GM18519 (cell line): Measurements from ENCODE around the gene AUTS2.
"Not testable (repeated sequence)": the region's sequence is repeated elsewhere in the genome, so short reads cannot be mapped to it uniquely, and the experiment has no call there.

ENCODE experiments used
- ATAC-seq: cut with Tn5 transposase; IDR thresholded peaks from one replicate; pipeline ENCODE4 v1.9.1; 2021; ENCODE audit warnings: mild to moderate bottlenecking, moderate library complexity; ENCODE audit not compliant: unreplicated experiment, low FRiP score

The AUTS2 gene

DNA sequence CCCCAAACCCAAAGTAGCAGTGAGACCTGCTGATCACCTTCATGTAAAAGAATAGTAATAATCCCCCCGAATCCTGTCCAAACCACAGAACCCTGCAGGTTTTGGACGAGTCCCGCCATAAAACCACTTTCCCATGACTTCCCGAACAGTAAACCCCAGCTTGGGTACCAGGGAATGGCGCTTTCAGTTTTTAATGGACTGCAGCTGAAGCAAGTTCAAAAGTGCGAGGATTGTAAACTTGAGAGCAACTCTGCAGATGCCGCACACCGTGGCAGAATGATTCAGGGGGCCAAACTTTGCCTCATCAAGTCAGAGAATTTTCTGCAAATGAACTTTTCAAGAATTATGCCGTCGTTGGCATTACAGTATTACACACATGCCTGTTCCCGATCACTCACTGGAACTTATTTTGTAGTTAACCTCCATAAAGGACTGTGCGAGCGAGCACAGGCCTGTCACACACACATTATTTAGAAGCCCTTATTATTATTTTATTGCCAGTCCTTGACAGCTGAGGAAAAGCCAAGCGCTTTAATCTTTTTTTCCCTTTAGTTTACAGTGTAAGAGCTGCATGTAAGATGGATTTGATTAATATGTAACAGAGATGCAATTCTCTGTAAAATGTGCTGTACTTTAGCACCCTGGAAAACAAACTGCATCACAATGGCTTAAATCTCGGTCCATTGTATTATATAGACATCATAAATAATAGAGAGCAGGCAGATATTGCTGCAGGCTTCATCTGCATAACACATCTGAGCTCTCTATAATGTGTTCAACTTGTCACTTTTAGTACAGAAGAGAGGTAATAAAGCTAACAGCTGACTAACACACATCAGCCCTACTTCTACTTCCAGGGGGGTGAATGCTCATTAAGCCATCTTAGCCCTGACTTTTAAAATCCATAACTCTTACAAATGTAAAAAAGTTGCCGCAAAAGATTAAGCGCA lies 1040.2 kb downstream of the AUTS2 start:
- ATAC-seq, result no peak

GRCh38 chr7:70640266-70640833 lies 1042.1 kb downstream of the AUTS2 start:
- ATAC-seq, result no peak

- ATAC-seq, result no peak
These were observed 1043.6 kb downstream of the AUTS2 start for GRCh38 chr7:70641882-70642281.

GRCh38 chr7:70645279-70645678 lies 1047.0 kb downstream of the AUTS2 start:
- no peak for ATAC-seq

- no peak for ATAC-seq
These were observed 1047.6 kb downstream of the AUTS2 start for GRCh38 chr7:70645876-70646351.

DNA sequence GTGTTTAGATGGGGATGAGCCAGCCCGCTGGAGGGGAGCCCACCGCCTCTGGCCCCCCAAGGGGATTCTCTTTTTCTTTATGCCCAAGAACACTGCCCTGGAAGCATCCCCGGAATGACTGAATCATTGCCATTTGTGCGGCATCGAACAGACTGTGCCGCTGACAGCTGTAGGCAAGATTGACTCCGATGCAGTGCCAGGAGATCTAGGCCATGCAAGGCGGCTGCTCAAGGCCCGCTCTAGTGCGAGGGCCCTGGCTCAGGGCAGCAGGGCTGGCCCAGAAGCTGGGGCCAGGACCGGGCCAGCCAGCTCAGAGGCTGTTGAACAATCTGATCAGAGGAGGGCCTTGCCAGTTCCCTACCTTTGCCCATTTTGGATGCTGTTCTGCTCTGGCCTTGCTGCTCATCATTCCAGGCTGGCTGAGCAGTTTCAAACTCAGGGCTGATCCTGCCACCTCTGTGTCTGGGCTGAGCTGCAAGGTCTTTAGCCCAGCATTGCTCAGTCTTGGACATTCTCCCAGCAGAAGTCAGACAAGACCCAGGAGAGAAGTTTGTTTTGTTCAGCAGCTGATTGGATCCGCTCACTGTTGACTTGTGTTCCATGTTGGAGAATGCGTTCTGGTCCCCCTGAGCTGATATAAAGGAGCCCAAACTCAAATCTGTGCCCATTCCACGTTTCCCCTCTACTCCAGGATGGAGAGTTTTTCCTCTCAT lies 1048.4 kb downstream of the AUTS2 start:
- no peak for ATAC-seq

GRCh38 chr7:70647801-70648498 lies 1049.7 kb downstream of the AUTS2 start:
- ATAC-seq, result peak; percentile 91

- not testable (repeated sequence) for ATAC-seq
These were observed 1050.2 kb downstream of the AUTS2 start for GRCh38 chr7:70648499-70648861.

GRCh38 chr7:70649323-70649722 lies 1051.0 kb downstream of the AUTS2 start:
- no peak for ATAC-seq

GRCh38 chr7:70654146-70654545 lies 1055.9 kb downstream of the AUTS2 start:
- ATAC-seq, result no peak

DNA sequence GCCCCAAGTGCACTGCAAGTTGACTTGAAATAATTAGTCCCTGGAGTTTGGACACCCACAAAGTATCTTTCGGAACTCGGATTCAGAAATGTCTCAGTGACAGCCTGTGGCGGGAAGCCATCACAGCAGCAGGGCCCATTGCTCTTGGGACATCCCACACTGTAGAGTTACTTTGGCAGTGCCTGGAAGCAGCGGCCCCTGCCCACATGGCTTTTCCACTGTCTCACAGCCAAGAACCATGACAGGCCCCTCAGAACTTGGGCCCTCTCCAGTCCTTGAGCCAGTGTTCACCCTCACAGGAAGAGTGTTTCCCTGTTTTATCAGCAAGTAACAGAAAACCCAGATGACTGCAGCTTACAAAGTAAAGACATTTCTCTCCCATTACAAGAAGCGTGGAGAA lies 1056.7 kb downstream of the AUTS2 start:
- no peak for ATAC-seq

- ATAC-seq, result no peak
These were observed 1057.4 kb downstream of the AUTS2 start for GRCh38 chr7:70655694-70656093.

- no peak for ATAC-seq
These were observed 1059.3 kb downstream of the AUTS2 start for GRCh38 chr7:70657571-70657970.

GRCh38 chr7:70657989-70658632 lies 1059.8 kb downstream of the AUTS2 start:
- no peak for ATAC-seq

DNA sequence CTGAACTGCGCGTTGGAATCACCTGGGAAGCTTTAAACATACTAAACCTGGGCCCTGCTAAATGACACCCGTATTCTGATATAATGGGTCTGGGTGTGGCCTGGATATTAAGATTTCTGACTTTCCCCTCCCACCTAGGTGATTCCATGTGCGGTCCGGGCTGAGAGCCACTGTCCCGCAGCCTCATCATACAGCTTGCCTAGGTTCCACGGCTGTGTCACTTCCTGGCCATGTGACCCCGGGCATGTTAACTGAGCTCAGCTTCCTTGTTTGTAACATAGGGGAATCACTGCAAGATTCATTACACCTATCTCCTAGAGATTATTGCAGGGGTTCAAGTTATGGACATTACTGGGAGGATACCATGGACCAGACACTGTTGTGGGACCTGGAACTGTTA lies 1061.0 kb downstream of the AUTS2 start:
- no peak for ATAC-seq

DNA sequence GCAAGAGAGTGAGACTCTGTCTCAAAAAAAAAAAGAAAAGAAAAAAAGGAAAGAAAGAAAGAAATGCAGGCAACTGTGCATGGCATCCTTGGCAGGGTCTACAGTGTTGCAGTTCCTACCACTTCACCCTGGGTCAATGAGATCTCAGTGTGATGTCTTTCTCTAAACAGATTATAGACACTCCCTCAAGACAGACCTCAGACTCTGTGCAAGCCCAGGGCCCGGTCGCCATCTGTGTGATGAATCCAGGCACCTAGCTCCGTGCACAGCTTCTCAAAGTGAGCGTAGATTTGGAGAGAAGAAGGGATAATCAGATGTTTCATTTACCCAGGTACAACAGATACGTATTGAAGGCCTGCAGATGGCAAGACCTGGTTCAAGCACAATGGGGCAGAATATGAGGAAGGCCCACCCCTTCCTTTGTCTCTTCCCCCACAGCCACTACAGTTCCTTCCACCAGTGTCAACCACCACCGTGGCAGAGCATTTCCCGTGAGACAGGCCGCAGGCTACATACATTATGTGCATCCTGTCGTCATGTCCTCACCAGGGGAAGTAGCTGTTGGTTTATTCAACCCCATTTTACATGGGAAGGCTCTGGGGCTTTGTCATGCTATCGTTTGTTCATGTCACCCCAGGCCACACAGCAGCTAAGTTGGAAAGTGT lies 1062.0 kb downstream of the AUTS2 start:
- ATAC-seq, result no peak

GRCh38 chr7:70660819-70661191 lies 1062.5 kb downstream of the AUTS2 start:
- ATAC-seq, result no peak

DNA sequence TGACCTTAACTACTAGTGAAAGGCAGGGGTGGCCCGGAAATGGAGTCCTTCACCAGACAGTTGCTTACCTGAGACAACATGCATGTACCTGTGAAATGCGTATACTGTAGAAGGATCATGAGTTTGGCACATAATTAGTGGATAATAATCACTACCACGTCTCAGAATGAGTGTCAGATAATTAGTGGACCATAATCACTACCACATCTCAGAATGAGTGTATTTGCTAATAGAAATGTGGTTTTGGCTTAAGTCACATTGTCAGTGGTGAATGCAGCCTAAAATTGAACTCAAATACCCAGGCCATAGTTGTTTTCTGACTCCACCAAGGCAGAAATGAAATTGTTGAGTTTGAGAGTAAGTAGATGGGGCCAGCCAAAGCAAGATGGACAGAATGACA lies 1065.4 kb downstream of the AUTS2 start:
- no peak for ATAC-seq

DNA sequence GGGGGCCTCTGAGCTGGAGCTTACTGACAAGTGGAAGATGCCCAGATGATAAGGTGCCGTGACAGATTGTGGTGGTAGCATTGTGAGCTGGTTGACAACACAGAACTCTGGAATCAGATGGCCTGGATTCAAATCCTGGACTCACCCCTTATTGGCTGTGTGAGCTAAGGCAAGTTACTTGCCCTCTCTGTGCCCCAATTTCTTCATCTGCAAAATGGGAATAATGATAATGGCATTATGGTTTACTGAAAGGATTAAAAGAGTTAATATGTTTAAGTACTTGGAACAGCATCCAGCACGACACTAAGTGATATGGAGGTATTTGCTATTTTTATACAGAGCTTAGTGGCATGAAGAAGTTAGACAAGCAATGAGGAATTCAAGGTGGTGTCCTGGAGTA lies 1067.7 kb downstream of the AUTS2 start:
- no peak for ATAC-seq

- no peak for ATAC-seq
These were observed 1069.1 kb downstream of the AUTS2 start for GRCh38 chr7:70667406-70667805.
